ENCODE data around the gene HAGH.

Gene HAGH

DNA sequence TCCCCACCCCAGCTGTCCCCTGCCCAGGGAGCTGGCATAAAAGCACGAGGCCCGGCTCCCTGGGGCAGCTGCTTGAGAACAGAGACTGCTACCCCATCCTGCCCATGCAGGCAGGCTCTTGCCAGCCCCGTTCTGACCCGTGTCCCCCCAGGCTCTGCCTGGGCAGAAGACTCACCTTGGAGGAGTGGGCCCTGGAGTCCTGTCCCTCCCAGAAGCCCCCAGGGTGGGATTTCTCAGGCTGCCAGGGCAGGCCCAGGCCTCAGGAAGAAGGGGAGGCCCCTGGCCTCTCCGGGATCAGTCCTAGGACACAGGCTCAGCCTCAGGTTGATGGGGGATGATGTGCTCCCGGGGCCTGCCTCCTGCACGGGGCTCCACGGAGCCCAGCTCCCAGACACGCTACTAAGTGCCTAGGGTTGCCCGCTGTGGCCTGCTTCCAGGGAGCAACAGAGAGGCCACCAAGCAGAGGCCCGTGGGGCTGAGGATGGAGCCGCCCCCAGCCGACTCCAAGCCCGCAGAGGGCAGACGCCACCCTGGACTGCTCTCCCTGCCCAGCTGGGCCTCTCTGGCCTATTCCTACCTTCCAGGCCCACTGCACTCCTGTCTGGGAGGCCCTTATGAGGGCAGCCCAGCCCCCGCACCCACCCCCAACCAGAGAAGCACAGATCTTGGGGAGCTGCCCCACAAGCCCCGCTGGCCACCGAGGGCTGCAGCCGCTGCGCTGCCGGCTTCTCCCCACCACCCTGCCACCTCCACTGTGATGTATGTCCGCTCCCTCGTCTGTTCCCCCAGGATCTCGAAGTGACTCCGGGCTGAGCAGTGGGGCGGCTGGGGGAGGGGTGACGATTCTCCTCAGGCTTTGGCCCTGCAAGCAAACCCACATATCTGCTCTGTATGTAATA is 57.0 kb downstream of the HAGH start:
- TF ChIP-seq, protein P1, sequence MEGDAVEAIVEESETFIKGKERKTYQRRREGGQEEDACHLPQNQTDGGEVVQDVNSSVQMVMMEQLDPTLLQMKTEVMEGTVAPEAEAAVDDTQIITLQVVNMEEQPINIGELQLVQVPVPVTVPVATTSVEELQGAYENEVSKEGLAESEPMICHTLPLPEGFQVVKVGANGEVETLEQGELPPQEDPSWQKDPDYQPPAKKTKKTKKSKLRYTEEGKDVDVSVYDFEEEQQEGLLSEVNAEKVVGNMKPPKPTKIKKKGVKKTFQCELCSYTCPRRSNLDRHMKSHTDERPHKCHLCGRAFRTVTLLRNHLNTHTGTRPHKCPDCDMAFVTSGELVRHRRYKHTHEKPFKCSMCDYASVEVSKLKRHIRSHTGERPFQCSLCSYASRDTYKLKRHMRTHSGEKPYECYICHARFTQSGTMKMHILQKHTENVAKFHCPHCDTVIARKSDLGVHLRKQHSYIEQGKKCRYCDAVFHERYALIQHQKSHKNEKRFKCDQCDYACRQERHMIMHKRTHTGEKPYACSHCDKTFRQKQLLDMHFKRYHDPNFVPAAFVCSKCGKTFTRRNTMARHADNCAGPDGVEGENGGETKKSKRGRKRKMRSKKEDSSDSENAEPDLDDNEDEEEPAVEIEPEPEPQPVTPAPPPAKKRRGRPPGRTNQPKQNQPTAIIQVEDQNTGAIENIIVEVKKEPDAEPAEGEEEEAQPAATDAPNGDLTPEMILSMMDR (IDR thresholded peaks at IDR 0.05; ENCODE audit: poor library complexity, severe bottlenecking): no peak
- no peaks in the 10 kb centered on the region for H3K9me3 ChIP-seq (ENCODE audit: severe bottlenecking)
- H3K27me3 ChIP-seq (ENCODE audit: insufficient read depth, poor library complexity, severe bottlenecking): no peaks in the 10 kb centered on the region
- peaks cover 18% of the 10 kb centered on the region for H3K36me3 ChIP-seq (ENCODE audit: low read depth)
- ATAC-seq (ENCODE audit: low read depth) (no peak), DNase-seq (ENCODE audit: low spot score) (no peak)
- H3K27ac ChIP-seq (ENCODE audit: poor library complexity, severe bottlenecking): peak overlapping the region; percentile 66
- H3K4me1 ChIP-seq (ENCODE audit: insufficient read depth, poor library complexity, severe bottlenecking): peaks cover 4% of the 10 kb centered on the region
- H3K4me3 ChIP-seq (ENCODE audit: severe bottlenecking): peak overlapping the region; percentile 83

DNA sequence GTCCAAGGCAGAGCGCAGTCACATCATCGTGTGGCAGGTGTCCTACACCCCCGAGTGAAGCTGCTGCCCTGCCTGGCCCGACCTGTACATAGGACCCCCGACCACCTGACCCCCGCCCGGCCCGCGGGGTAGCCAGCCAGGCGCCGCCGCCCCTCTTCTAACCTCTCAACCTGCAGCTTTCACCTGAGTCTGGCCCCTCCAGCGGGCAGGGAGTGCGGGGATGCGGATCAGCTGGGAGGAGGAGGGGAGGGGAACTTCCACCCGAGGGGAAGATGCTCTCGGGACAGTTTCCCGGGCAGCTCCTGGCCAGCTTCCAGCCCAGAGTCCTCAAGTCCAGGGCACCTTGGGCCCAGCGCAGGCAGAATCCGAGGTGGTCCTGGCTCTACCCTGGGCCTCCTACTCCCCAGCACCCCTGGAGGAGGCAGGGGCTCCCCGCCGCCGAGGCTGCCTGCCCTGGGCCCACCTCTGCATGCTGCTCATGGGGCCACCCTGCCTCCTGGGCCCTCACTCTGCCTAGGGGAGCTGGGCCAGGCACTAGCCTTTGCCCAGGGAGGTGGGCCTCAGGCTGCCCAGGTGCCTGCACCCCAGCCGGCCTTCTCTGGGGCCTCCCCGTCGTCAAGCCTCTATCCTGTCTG is 57.7 kb downstream of the HAGH start:
- H3K27me3 ChIP-seq (ENCODE audit: insufficient read depth, poor library complexity, severe bottlenecking): no peaks in the 10 kb centered on the region
- H3K9me3 ChIP-seq (ENCODE audit: severe bottlenecking): no peaks in the 10 kb centered on the region
- TF ChIP-seq, protein P1 (IDR thresholded peaks at IDR 0.05; ENCODE audit: poor library complexity, severe bottlenecking): no peak
- H3K4me1 ChIP-seq (ENCODE audit: insufficient read depth, poor library complexity, severe bottlenecking): peaks cover 4% of the 10 kb centered on the region
- H3K4me3 ChIP-seq (ENCODE audit: severe bottlenecking): no peak overlapping the region
- no peak for ATAC-seq (ENCODE audit: low read depth)
- no peak overlapping the region for H3K27ac ChIP-seq (ENCODE audit: poor library complexity, severe bottlenecking)
- no peak for DNase-seq (ENCODE audit: low spot score)
- H3K36me3 ChIP-seq (ENCODE audit: low read depth): peaks cover 24% of the 10 kb centered on the region

DNA sequence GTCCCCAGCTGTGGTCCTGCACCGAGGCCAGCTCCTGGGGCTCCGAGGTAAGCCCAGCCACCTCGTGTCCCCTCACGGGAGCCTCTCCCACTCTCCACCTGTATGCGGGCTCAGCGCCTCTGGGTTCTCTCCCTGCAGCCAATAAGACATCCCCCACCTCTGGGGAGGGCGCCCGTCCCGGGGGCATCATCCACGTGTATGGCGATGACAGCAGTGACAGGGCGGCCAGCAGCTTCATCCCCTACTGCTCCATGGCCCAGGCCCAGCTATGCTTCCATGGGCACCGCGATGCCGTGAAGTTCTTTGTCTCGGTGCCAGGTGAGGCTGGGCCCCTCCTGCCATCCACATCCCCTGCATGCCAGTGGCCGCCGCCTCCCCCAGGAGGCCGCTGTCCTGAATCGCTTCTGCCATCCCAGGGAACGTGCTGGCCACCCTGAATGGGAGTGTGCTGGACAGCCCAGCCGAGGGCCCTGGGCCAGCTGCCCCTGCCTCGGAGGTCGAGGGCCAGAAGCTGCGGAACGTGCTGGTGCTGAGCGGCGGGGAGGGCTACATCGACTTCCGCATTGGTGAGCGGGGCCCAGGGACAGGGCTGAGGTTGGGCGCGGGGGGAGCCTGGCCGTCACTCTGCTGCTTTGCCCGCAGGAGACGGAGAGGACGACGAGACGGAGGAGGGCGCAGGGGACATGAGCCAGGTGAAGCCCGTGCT is 58.4 kb downstream of the HAGH start:
- Histone ChIP-seq H3K4me3 (ENCODE audit: severe bottlenecking) (no peak overlapping the region), H3K9me3 (ENCODE audit: severe bottlenecking) (no peaks in the 10 kb centered on the region), H3K4me1 (ENCODE audit: insufficient read depth, poor library complexity, severe bottlenecking) (peaks cover 4% of the 10 kb centered on the region), H3K36me3 (ENCODE audit: low read depth) (peaks cover 27% of the 10 kb centered on the region), H3K27ac (ENCODE audit: poor library complexity, severe bottlenecking) (no peak overlapping the region), H3K27me3 (ENCODE audit: insufficient read depth, poor library complexity, severe bottlenecking) (no peaks in the 10 kb centered on the region)
- DNase-seq (ENCODE audit: low spot score): no peak
- TF ChIP-seq, protein P1 (IDR thresholded peaks at IDR 0.05; ENCODE audit: poor library complexity, severe bottlenecking): no peak
- ATAC-seq (ENCODE audit: low read depth): no peak

DNA sequence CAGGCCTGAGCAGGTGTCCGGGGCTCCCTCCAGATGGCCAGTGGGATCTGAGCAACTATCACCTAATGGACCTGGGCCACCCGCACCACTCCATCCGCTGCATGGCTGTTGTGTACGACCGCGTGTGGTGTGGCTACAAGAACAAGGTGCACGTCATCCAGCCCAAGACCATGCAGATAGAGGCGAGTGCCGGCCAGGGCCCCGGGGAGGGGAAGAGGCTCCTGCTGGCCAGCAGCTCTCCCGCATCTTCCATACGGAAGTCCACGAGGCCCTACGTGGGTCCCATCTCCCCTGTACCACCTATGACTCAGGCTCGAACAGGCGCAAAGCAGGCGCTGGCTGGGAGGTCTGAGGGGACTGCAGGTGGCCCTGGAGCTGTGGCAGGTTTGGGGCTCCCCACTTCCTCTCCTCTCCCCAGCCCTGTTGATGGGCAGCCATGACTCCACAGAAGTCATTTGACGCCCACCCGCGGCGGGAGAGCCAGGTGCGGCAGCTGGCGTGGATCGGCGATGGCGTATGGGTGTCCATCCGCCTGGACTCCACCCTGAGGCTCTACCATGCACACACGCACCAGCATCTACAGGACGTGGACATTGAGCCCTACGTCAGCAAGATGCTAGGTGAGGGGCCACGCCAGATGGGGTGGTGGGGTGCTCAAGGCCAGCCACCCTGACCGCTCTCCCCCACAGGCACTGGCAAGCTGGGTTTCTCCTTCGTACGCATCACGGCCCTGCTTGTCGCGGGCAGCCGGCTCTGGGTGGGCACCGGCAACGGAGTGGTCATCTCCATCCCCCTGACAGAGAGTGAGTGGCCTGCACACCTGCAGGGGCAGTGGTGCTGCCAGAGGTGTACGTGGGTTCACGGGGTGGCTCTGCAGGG is 59.3 kb downstream of the HAGH start:
- no peaks in the 10 kb centered on the region for H3K9me3 ChIP-seq (ENCODE audit: severe bottlenecking)
- DNase-seq (ENCODE audit: low spot score) (no peak), ATAC-seq (ENCODE audit: low read depth) (no peak)
- H3K36me3 ChIP-seq (ENCODE audit: low read depth): peaks cover 29% of the 10 kb centered on the region
- no peak overlapping the region for H3K27ac ChIP-seq (ENCODE audit: poor library complexity, severe bottlenecking)
- H3K4me3 ChIP-seq (ENCODE audit: severe bottlenecking): no peak overlapping the region
- H3K27me3 ChIP-seq (ENCODE audit: insufficient read depth, poor library complexity, severe bottlenecking): no peaks in the 10 kb centered on the region
- H3K4me1 ChIP-seq (ENCODE audit: insufficient read depth, poor library complexity, severe bottlenecking): peaks cover 4% of the 10 kb centered on the region
- TF ChIP-seq, protein P1 (IDR thresholded peaks at IDR 0.05; ENCODE audit: poor library complexity, severe bottlenecking): no peak

Data from RWPE2 (cell line).